GM10248 (cell line): ENCODE data around the gene ORM1.

ENCODE experiments used
- CTCF ChIA-PET: fragments of 300-600 bp; sonication (Branson Sonifier 250); formaldehyde crosslinking; extraction: SDS; loops from one replicate; lab custom pipeline; 2021; ENCODE audit warnings: antibody characterized with exemption; lab: Yijun Ruan, JAX
- POLR2A ChIA-PET: fragments of 350-650 bp; sonication (Branson Sonifier 250); formaldehyde crosslinking; extraction: SDS; loops from one replicate; lab custom pipeline; 2020; ENCODE audit warnings: antibody characterized with exemption; lab: Yijun Ruan, JAX
- DNase-seq: peaks from one replicate; pipeline ENCODE4 v3.0.0; 2012; ENCODE audit errors: extremely low spot score
- TF ChIP-seq, protein P1 (sequence below): IDR thresholded peaks from 2 replicates; pipeline ENCODE4 v1.5.1; 2012; ENCODE audit warnings: mild to moderate bottlenecking, low read depth; ENCODE audit errors: extremely low read depth, missing control alignments, control extremely low read depth

ORM1 gene

DNA sequence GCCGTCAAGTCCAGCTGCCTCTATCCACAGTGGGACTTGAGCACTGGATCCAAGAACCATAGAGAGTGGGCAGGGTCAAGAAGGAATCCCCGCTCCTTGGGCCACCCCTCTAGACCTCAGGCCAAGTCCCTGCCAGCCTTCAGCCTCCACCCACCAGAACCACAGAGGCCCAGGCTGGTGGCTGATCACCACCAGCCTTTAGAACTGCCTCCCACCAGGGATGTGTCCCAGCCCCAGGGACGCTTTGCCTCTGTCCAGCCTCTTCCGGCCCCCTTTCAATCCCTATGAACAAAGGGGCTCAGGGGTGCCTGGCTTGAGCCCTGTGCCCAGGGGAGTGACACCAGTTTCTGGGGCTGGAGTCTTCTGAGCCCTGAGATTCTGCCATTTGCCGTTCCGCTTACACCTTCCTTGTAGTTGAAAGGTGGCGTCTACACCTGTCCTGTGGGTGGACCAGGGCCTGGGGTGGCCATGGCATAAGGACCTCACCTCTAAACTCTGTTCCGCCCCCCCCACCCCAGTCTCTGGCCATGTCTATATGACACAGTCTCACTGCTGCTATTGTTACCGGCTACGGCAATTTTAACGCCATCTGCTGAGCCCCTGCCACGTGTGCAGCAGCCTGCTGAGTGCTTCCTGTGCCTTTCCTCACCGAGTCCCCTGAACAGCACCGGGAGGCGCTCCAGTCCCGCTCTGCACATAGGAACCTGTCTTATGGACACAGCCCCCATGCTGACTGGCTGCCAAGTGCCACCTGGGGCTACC is 35.7 kb upstream of the ORM1 start:
- ChIA-PET CTCF (interaction anchor here (1.1 to 7.7 kb wide), 4 partner anchors 25 to 204 kb away, joined by 3 to 80 read pairs (median 8); partner anchors contain the start of gene COL27A1), POLR2A (no interaction called here)
- TF ChIP-seq, protein P1, sequence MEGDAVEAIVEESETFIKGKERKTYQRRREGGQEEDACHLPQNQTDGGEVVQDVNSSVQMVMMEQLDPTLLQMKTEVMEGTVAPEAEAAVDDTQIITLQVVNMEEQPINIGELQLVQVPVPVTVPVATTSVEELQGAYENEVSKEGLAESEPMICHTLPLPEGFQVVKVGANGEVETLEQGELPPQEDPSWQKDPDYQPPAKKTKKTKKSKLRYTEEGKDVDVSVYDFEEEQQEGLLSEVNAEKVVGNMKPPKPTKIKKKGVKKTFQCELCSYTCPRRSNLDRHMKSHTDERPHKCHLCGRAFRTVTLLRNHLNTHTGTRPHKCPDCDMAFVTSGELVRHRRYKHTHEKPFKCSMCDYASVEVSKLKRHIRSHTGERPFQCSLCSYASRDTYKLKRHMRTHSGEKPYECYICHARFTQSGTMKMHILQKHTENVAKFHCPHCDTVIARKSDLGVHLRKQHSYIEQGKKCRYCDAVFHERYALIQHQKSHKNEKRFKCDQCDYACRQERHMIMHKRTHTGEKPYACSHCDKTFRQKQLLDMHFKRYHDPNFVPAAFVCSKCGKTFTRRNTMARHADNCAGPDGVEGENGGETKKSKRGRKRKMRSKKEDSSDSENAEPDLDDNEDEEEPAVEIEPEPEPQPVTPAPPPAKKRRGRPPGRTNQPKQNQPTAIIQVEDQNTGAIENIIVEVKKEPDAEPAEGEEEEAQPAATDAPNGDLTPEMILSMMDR, result no peak
- DNase-seq, result no peak

DNA sequence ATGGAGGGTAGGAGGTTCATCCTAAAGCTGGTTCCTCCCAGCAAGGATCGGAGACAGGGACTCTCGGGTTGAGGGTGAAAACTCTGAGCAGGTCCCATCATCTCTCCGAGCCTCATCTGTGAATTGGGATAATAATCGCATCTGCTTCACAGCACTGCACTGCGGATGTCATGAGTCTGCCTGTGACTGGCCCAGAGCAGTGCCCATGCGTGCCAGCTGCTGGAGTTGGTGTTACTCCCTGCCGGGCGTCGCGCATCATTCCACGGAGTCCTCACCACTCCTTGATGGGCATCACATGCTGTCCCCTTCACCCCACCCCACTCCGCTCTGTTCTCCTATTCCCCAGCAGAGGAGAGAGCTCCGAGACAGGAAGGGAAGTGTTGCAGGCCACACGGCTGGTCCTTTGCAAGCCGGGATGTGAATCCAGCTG is 35.1 kb upstream of the ORM1 start:
- TF ChIP-seq, protein P1, result no peak
- CTCF ChIA-PET, result interaction anchor here (1.1 to 7.7 kb wide), 4 partner anchors 25 to 205 kb away, joined by 3 to 80 read pairs (median 8); partner anchors contain the start of gene COL27A1
- POLR2A ChIA-PET, result no interaction called here
- DNase-seq, result no peak

DNA sequence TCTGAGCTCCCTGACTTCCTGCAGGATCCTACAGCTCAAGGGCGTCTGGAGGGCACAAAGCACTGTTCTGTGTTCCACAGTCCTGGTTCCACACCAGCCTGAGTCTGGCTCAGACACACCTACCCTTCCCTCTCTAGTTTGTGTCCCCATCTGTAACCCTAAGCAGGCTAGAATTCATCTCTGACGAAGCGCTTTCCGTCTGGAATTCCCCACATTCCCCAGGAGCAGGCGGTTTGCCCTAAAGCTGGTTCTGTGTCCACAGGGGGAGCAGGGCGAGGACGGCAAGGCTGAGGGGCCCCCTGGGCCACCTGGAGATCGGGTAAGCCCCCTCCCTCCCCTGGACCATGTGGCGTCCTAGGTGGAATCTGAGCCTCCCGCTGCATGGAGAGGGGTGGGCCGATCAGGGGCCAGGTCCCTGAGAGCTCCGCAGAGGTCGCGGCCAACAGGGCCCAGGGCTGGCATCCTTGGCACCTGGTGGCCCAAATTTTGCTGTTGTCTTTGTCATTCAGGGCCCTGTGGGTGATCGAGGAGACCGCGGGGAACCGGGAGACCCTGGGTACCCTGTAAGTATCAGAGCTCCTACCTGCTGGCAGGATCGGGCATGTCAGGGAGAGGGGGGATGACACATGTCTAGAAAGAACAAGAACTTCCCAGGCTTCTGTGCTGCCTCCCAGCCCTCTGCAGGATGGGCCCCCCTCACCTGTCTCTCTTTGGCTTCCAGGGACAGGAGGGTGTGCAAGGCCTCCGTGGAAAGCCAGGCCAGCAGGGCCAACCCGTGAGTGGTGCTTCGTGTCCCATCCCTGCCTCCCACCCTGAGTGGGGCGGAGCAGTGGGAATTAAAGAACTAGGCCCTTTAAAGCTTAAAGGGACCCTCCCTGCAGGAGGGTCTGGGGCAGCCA is 34.5 kb upstream of the ORM1 start:
- no peak for DNase-seq
- TF ChIP-seq, protein P1, result no peak
- CTCF ChIA-PET, result interaction anchor here (1.1 to 7.7 kb wide), 4 partner anchors 26 to 206 kb away, joined by 3 to 80 read pairs (median 8); partner anchors contain the start of gene COL27A1
- POLR2A ChIA-PET, result no interaction called here

DNA sequence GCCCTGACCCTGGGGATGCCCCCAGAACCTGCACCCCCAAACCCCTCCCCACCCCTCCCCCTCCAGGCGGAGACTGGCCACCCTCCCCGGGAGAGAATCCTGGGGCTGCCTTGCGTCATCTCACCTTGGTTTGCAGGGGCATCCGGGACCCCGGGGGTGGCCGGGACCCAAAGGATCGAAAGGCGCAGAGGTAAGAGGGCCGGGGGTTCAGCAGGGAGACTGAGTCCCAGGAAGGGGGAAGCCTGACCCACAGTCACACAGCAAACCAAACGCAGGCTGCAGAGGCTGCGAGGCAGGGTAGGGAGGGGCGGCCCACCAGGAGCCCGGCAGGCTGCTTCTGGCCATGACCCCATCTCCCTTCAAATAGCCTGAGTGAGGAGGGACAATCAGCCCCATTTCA is 33.8 kb upstream of the ORM1 start:
- ChIA-PET POLR2A (no interaction called here), CTCF (interaction anchor here (2.5 to 7.7 kb wide), 5 partner anchors 9 to 206 kb away, joined by 12 to 80 read pairs (median 18); no protein-coding TSS in a partner anchor)
- DNase-seq, result no peak
- TF ChIP-seq, protein P1, result no peak

DNA sequence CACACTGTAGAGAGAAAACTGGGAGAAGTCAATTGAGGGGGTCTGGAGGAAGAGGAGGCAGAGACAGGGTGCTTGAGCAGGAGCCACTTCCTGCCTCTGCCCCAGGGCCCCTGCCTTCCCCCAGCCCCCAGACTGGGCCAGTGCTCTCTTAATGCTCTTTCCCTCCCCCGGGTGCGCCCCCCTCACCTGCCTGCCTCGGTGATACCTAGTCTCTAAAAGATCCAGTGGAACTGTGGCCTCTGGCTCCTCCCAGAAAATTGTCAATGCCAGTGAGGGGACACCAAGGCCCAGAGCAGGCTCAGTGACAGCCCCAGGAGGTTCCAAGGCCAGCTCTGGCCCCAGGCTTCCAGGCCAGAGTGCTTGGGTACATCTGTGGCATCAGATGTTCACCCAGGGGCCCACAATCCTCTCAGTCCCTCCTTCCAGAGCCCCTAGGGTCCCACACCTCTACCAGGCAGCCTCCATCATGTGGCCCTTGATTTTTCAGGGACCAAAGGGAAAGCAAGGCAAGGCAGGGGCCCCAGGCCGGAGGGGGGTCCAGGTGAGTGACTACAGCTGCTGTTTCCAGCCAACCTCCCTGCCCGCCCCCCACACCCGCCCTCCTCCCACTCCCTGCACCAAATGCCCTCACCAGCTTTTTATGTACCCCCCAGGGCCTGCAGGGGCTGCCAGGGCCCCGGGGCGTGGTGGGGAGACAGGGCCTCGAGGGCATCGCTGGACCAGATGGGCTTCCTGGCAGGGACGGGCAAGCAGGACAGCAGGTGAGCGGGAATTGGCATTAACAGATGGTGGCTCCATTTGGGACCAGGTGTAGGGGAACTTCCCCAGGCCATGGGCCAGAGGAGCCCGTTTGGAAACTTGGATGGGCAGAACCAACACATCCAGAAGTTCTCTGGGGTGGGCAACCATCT is 33.1 kb upstream of the ORM1 start:
- POLR2A ChIA-PET, result no interaction called here
- TF ChIP-seq, protein P1, result no peak
- DNase-seq, result no peak
- CTCF ChIA-PET, result interaction anchor here (0.7 to 7.7 kb wide), 22 partner anchors 8 to 234 kb away, joined by 3 to 80 read pairs (median 9); partner anchors contain the start of genes AMBP and KIF12
